GM10248 (cell line): ENCODE data around the gene MPZ.
"Not testable (repeated sequence)": the region's sequence is repeated elsewhere in the genome, so short reads cannot be mapped to it uniquely, and the experiment has no call there.

Experiments
- CTCF ChIA-PET: fragments of 300-600 bp; sonication (Branson Sonifier 250); formaldehyde crosslinking; extraction: SDS; loops from one replicate; lab custom pipeline; 2021; ENCODE audit warnings: antibody characterized with exemption; lab: Yijun Ruan, JAX
- POLR2A ChIA-PET: fragments of 350-650 bp; sonication (Branson Sonifier 250); formaldehyde crosslinking; extraction: SDS; loops from one replicate; lab custom pipeline; 2020; ENCODE audit warnings: antibody characterized with exemption; lab: Yijun Ruan, JAX
- DNase-seq: peaks from one replicate; pipeline ENCODE4 v3.0.0; 2012; ENCODE audit errors: extremely low spot score
- TF ChIP-seq, protein P1 (sequence below): IDR thresholded peaks from 2 replicates; pipeline ENCODE4 v1.5.1; 2012; ENCODE audit warnings: mild to moderate bottlenecking, low read depth; ENCODE audit errors: extremely low read depth, missing control alignments, control extremely low read depth

The MPZ gene

DNA sequence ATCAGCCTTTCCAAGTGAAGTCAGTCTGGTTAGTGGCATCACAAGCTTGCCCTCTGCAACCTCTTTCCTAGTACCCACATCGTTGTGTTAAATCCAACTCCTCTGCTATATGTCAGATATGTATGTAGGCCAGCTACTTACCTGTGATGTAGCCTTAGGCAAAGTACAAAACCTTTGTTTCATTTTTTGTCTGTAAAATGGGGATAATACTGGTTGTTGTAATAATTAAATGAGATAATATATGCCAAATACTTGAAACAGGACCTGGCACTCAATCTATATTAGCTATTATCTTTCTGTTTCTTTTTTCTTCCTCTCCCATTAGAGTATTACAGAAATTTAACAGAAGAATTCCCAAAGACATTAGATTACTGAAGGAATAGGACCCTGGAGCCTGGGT, 50.0 kb downstream of the MPZ start:
- DNase-seq, result no peak
- ChIA-PET CTCF (interaction anchor here (1.1 to 1.7 kb wide), 2 partner anchors 29 to 32 kb away, joined by 3 to 11 read pairs; no protein-coding TSS in a partner anchor), POLR2A (no interaction called here)
- TF ChIP-seq, protein P1, sequence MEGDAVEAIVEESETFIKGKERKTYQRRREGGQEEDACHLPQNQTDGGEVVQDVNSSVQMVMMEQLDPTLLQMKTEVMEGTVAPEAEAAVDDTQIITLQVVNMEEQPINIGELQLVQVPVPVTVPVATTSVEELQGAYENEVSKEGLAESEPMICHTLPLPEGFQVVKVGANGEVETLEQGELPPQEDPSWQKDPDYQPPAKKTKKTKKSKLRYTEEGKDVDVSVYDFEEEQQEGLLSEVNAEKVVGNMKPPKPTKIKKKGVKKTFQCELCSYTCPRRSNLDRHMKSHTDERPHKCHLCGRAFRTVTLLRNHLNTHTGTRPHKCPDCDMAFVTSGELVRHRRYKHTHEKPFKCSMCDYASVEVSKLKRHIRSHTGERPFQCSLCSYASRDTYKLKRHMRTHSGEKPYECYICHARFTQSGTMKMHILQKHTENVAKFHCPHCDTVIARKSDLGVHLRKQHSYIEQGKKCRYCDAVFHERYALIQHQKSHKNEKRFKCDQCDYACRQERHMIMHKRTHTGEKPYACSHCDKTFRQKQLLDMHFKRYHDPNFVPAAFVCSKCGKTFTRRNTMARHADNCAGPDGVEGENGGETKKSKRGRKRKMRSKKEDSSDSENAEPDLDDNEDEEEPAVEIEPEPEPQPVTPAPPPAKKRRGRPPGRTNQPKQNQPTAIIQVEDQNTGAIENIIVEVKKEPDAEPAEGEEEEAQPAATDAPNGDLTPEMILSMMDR, result no peak

- ChIA-PET CTCF (interaction anchor here (1.7 to 2.5 kb wide), 3 partner anchors 11 to 32 kb away, joined by 7 to 11 read pairs (median 8); no protein-coding TSS in a partner anchor), POLR2A (no interaction called here)
- DNase-seq, result no peak
- TF ChIP-seq, protein P1, result no peak
These were observed 50.4 kb downstream of the MPZ start for GRCh38 chr1:161259345-161259702.

DNA sequence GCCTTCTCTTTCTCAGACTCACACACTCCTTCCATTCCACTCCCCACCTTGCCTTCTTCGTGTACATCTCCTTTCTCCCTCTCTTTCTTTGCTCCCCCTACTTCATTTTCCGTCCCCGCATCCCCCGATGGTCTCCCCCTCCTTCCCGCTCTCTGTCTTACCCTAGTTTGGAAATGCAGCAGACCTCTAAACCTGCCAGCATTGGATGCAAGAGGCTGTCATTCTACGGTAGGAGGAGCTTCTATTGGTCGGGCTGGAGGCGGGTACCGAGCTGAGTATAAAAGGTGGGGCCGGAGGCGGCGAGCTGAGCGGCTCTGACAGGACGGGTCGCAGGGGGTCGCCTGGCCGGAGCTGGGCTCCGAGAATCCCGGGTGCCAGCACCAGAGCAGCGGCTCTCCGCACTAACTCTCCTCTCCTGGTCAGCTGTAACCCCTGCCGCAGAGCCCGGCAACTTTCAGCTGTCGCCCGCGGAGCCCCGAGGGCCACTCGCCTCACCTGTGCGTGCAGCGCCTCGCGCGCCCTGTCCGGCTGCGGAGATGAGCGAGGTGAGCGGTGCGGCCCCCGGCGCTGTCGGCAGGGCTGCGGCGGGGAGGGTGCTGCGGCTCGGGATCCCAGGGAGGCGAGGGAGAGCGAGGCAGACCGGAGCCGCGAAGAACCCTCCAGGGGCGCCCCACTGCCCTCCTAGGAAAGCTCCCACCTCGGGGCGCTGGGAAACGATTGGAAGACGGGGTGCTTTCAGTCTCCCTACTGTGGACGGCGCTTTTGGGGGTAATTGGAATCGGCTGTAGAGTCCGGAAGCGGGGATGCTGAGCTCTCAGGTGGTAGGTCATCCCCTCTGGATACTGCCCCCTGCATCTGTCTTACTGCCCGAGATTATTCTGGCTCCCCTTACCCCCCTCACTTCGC, 51.1 kb downstream of the MPZ start, which contains the start of gene PCP4L1:
Gene PCP4L1 (plus strand): TSS at position 307 of the 906 bp plus-strand sequence. CDS start 230 bp downstream, at position 537.
- TF ChIP-seq, protein P1, result no peak
- ChIA-PET POLR2A (interaction anchor here (0.6 kb wide), 1 partner anchor 10 kb away, joined by 6 read pairs; no protein-coding TSS in a partner anchor), CTCF (interaction anchor here (0.7 to 2.5 kb wide), 7 partner anchors 10 to 123 kb away, joined by 3 to 11 read pairs (median 6); no protein-coding TSS in a partner anchor)
- peak; percentile 70 for DNase-seq

DNA sequence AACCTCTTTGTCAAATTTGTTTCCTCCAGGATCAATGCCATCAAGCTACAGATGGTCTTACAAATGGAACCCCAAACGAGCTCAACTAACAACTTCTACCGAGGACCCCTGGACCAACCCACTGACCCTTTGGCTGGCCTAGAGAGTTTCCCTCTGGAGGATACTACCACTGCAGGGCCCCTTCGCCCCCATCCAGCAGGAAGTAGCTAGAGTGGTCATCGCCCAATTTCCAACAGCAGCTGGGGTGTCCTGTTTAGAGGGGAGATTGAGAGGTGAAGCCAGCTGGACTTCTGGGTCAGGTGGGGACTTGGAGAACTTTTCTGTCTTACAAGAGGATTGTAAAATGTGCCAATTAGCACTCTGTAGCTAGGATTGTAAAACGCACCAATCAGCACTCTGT, 52.7 kb downstream of the MPZ start:
- POLR2A ChIA-PET, result not testable (repeated sequence)
- CTCF ChIA-PET, result interaction anchor here (0.8 to 2.5 kb wide), 9 partner anchors 9 to 125 kb away, joined by 3 to 7 read pairs (median 4); no protein-coding TSS in a partner anchor

GRCh38 chr1:161255955-161256520, 53.7 kb downstream of the MPZ start:
- DNase-seq, POLR2A ChIA-PET: not testable (repeated sequence)
- CTCF ChIA-PET, result interaction anchor here (1.1 to 1.8 kb wide), 3 partner anchors 19 to 126 kb away, joined by 3 to 7 read pairs (median 4); no protein-coding TSS in a partner anchor

More for the DNA sequence above, 52.7 kb downstream of the MPZ start:
- not testable (repeated sequence) for DNase-seq

DNA sequence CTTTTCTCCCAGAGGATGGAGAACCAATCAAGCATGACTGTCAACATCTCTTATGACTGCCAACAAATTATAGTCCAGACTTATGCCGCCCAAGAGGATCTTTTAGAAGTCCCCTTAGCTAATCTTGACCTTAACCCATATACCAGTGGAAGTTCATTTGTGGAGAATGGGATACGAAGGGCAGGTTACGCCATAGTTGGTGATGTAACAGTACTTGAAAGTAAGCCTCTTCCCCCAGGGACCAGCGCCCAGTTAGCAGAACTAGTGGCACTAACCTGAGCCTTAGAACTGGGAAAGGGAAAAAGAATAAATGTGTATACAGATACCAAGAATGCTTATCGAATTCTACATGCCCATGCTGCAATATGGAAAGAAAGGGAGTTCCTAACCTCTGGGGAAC, 54.5 kb downstream of the MPZ start:
- CTCF ChIA-PET, DNase-seq: not testable (repeated sequence)

More for the DNA sequence above, 54.5 kb downstream of the MPZ start:
- POLR2A ChIA-PET, result not testable (repeated sequence)
